H9 (cell line): ENCODE results near the gene RNF5. TPM values are rescaled to one million over a fixed set of nuclear protein-coding genes. Genes with fewer than 3 reads are reported as not detected.

Experiments used
- DNase-seq: peaks from one replicate; pipeline ENCODE4 v3.0.0-alpha.2; 2017
- H2AFZ ChIP-seq: one replicate; pipeline ENCODE4 v1.6.1; 2013; ENCODE audit warnings: mild to moderate bottlenecking, low read length, control low read depth, moderate library complexity
- H2AK5ac ChIP-seq: 2 replicates; pipeline ENCODE4 v1.6.1; 2013; ENCODE audit warnings: low read length, control low read depth, mixed read lengths; ENCODE audit not compliant: insufficient read length
- H2BK120ac ChIP-seq: one replicate; pipeline ENCODE4 v1.6.1; 2013; ENCODE audit warnings: low read depth, mild to moderate bottlenecking, low read length, control low read depth, inconsistent platforms; ENCODE audit not compliant: poor library complexity, severe bottlenecking
- H2BK12ac ChIP-seq: 2 replicates; pipeline ENCODE4 v1.6.1; 2013; ENCODE audit warnings: low read length, control low read depth, mixed read lengths, low read depth; ENCODE audit not compliant: insufficient read length
- H2BK15ac ChIP-seq: 2 replicates; pipeline ENCODE4 v1.6.1; 2013; ENCODE audit warnings: low read depth, low read length, control low read depth
- H2BK20ac ChIP-seq: one replicate; pipeline ENCODE4 v1.6.1; 2013; ENCODE audit warnings: low read depth, mild to moderate bottlenecking, low read length, control low read depth, inconsistent platforms; ENCODE audit not compliant: poor library complexity, severe bottlenecking
- H2BK5ac ChIP-seq: 2 replicates; pipeline ENCODE4 v1.6.1; 2013; ENCODE audit warnings: low read length, control low read depth, mixed read lengths; ENCODE audit not compliant: insufficient read length
- H3K14ac ChIP-seq: 2 replicates; pipeline ENCODE4 v1.6.1; 2013; ENCODE audit warnings: low read length, control low read depth; ENCODE audit not compliant: insufficient read depth
- H3K18ac ChIP-seq: 2 replicates; pipeline ENCODE4 v1.6.1; 2013; ENCODE audit warnings: low read depth, mild to moderate bottlenecking, mixed read lengths, low read length, control low read depth; ENCODE audit not compliant: insufficient read length
- H3K23ac ChIP-seq: 2 replicates; pipeline ENCODE4 v1.6.1; 2013; ENCODE audit warnings: low read length, control low read depth, mixed read lengths, low read depth; ENCODE audit not compliant: insufficient read length
- H3K23me2 ChIP-seq: 2 replicates; pipeline ENCODE4 v1.6.1; 2013; ENCODE audit warnings: low read depth, mild to moderate bottlenecking, mixed read lengths, low read length, control low read depth; ENCODE audit not compliant: insufficient read length, poor library complexity, severe bottlenecking
- H3K27ac ChIP-seq: 2 replicates; pipeline ENCODE4 v1.5.1; 2013; ENCODE audit warnings: low read length, control low read depth, mixed read lengths, low read depth; ENCODE audit not compliant: insufficient read length
- H3K27me3 ChIP-seq: 2 replicates; pipeline ENCODE4 v1.6.1; 2013; ENCODE audit warnings: low read length, control low read depth, inconsistent platforms; ENCODE audit not compliant: insufficient read depth
- H3K4ac ChIP-seq: 2 replicates; pipeline ENCODE4 v1.6.1; 2013; ENCODE audit warnings: low read depth, mild to moderate bottlenecking, control low read depth, inconsistent platforms, low read length, moderate library complexity
- H3K4me1 ChIP-seq: 2 replicates; pipeline ENCODE4 v1.6.1; 2013; ENCODE audit warnings: low read length, control low read depth, inconsistent platforms; ENCODE audit not compliant: insufficient read depth
- H3K4me2 ChIP-seq: 2 replicates; pipeline ENCODE4 v1.6.1; 2013; ENCODE audit warnings: low read length, control low read depth, mixed read lengths; ENCODE audit not compliant: insufficient read length, insufficient read depth
- H3K56ac ChIP-seq: 2 replicates; pipeline ENCODE4 v1.6.1; 2013; ENCODE audit warnings: low read depth, mild to moderate bottlenecking, mixed read lengths, low read length, control low read depth; ENCODE audit not compliant: insufficient read length
- H3K79me1 ChIP-seq: 2 replicates; pipeline ENCODE4 v1.6.1; 2013; ENCODE audit warnings: low read depth, mild to moderate bottlenecking, moderate library complexity, low read length, control low read depth, inconsistent platforms; ENCODE audit not compliant: insufficient read depth, poor library complexity, severe bottlenecking
- H3K79me2 ChIP-seq: 2 replicates; pipeline ENCODE4 v1.6.1; 2013; ENCODE audit warnings: low read length, control low read depth, inconsistent platforms; ENCODE audit not compliant: insufficient read depth
- H3K9ac ChIP-seq: 2 replicates; pipeline ENCODE4 v1.6.1; 2013; ENCODE audit warnings: low read length, control low read depth, mixed read lengths; ENCODE audit not compliant: insufficient read length; ENCODE audit errors: extremely low read depth
- H3K9me3 ChIP-seq: one replicate; pipeline ENCODE4 v1.6.1; 2013; ENCODE audit warnings: low read depth, low read length, inconsistent platforms; ENCODE audit not compliant: control insufficient read depth
- H3T11ph ChIP-seq: one replicate; pipeline ENCODE4 v1.6.1; 2013; ENCODE audit warnings: mild to moderate bottlenecking, low read length, control low read depth, inconsistent platforms
- H4K20me1 ChIP-seq: one replicate; pipeline ENCODE4 v1.6.1; 2013; ENCODE audit not compliant: control insufficient read depth, insufficient read length, insufficient read depth
- H4K5ac ChIP-seq: 2 replicates; pipeline ENCODE4 v1.6.1; 2013; ENCODE audit warnings: low read depth, mild to moderate bottlenecking, mixed read lengths, low read length, control low read depth; ENCODE audit not compliant: insufficient read length
- H4K8ac ChIP-seq: replicated peaks from 2 replicates; pipeline ENCODE4 v1.6.1; 2013; ENCODE audit warnings: low read length, control low read depth, mixed read lengths, low read depth; ENCODE audit not compliant: insufficient read length
- H4K91ac ChIP-seq: 2 replicates; pipeline ENCODE4 v1.6.1; 2013; ENCODE audit warnings: low read depth, mild to moderate bottlenecking, moderate library complexity, mixed read lengths, low read length, control low read depth; ENCODE audit not compliant: insufficient read length
- H3K27ac Mint-ChIP-seq, 3 experiments: 2 replicates in 2 of 3; 3 replicates in 1 of 3; pipeline ENCODE4 v1.8.0; 2020 to 2021; ENCODE audit warnings: mixed read lengths in 3 of 3, mild to moderate bottlenecking in 1 of 3, moderate library complexity in 1 of 3
- H3K27me3 Mint-ChIP-seq: 2 replicates; pipeline ENCODE4 v1.8.0; 2021; ENCODE audit warnings: low read depth, mild to moderate bottlenecking, moderate library complexity, mixed read lengths
- H3K36me3 Mint-ChIP-seq, 3 experiments: 2 replicates in 2 of 3; 3 replicates in 1 of 3; pipeline ENCODE4 v1.8.0; 2020 to 2021; ENCODE audit warnings: low read depth in 3 of 3, mixed read lengths in 3 of 3; ENCODE audit not compliant: insufficient read depth in 1 of 3
- H3K4me1 Mint-ChIP-seq, 2 experiments: 2 replicates each; pipeline ENCODE4 v1.8.0; 2020; ENCODE audit warnings: mixed read lengths in 2 of 2
- H3K4me3 Mint-ChIP-seq, 2 experiments: 2 replicates in 1 of 2; 3 replicates in 1 of 2; pipeline ENCODE4 v1.8.0; 2020 to 2021; ENCODE audit warnings: mild to moderate bottlenecking in 2 of 2, mixed read lengths in 2 of 2, moderate library complexity in 1 of 2
- H3K9me3 Mint-ChIP-seq, 2 experiments: 2 replicates in 1 of 2; 3 replicates in 1 of 2; pipeline ENCODE4 v1.8.0; 2020; ENCODE audit warnings: mild to moderate bottlenecking in 2 of 2, mixed read lengths in 2 of 2, moderate library complexity in 1 of 2
- WGBS: extraction: QIAGEN DNeasy Blood & Tissue Kit; methylation state at CpG from one replicate; pipeline ENCODE4 v1.1.7; 2013; ENCODE audit warnings: missing lambda C conversion rate, low lambda C conversion rate, mixed read lengths; ENCODE audit not compliant: insufficient read length; ENCODE audit errors: extremely low coverage; 5-methylcytosine and 5-hydroxymethylcytosine counted together
- total RNA-seq: library from RNA; stranded (reverse); gene quantifications from 2 replicates; pipeline ENCODE4 v1.2.1, GENCODE V29; 2021
- TF ChIP-seq, protein P1 (sequence below): fragments of 200-600 bp; sonication (generic); conservative IDR thresholded peaks from 3 replicates; pipeline ENCODE4 v1.8.0; 2021; ENCODE audit warnings: antibody characterized with exemption, mild to moderate bottlenecking

The RNF5 gene
- total RNA-seq, 1 experiment from 2014 or later = 116 TPM

DNA sequence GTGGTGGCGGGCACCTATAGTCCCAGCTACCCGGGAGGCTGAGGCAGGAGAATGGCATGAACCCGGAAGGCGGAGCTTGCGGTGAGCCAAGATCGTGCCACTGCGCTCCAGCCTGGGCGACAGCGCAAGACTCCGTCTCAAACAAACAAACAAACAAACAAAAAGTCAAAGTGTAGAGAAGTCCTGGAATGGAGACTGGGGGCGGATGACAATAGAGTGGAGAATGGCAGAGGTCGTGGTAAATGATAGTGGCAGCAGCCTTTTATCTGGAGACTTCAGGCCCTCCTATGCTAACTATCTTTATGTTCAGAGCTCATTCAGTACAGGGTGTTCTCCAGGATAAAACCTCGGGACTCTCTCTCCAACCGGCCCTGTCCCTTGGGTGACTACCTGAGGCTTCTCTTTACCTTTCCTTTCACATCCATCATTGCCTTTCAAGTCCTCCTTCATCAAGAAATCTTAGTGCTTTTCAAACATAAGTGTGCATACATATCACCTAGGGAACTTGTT lies 46.7 kb upstream of the RNF5 start:
- no peak for DNase-seq
- Mint-ChIP-seq H3K36me3 (peaks cover 0 to 5% (median 0%) of the 10 kb centered on the region in 3 experiments; a peak in 4 of 7 replicates), H3K4me1 (peaks cover 22 to 35% of the 10 kb centered on the region in 2 experiments), H3K27me3 (peaks cover 7% of the 10 kb centered on the region), H3K27ac (no peak overlapping the region), H3K9me3 (no peaks in the 10 kb centered on the region), H3K4me3 (no peak overlapping the region; a peak in 2 of 5 replicates)
- H3K4me1 ChIP-seq = no peaks in the 10 kb centered on the region
- WGBS = no CpG with 5 or more reads among the region's 14 CpGs
- H2AK5ac ChIP-seq = no peak overlapping the region
- no peak overlapping the region for H3K18ac ChIP-seq
- H3K4me2 ChIP-seq = no peak overlapping the region
- TF ChIP-seq, protein P1, sequence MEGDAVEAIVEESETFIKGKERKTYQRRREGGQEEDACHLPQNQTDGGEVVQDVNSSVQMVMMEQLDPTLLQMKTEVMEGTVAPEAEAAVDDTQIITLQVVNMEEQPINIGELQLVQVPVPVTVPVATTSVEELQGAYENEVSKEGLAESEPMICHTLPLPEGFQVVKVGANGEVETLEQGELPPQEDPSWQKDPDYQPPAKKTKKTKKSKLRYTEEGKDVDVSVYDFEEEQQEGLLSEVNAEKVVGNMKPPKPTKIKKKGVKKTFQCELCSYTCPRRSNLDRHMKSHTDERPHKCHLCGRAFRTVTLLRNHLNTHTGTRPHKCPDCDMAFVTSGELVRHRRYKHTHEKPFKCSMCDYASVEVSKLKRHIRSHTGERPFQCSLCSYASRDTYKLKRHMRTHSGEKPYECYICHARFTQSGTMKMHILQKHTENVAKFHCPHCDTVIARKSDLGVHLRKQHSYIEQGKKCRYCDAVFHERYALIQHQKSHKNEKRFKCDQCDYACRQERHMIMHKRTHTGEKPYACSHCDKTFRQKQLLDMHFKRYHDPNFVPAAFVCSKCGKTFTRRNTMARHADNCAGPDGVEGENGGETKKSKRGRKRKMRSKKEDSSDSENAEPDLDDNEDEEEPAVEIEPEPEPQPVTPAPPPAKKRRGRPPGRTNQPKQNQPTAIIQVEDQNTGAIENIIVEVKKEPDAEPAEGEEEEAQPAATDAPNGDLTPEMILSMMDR = no peak
- H3K79me1 ChIP-seq = no peaks in the 10 kb centered on the region
- H4K20me1 ChIP-seq = no peaks in the 10 kb centered on the region
- no peak overlapping the region for H3K27ac ChIP-seq
- H2BK15ac ChIP-seq = no peak overlapping the region
- no peak overlapping the region for H4K91ac ChIP-seq
- no peak overlapping the region for H2BK5ac ChIP-seq
- H3K27me3 ChIP-seq = no peaks in the 10 kb centered on the region
- H3K56ac ChIP-seq = no peak overlapping the region
- no peaks in the 10 kb centered on the region for H3K79me2 ChIP-seq
- no peak overlapping the region for H2BK12ac ChIP-seq
- H2AFZ ChIP-seq = no peak overlapping the region
- H2BK120ac ChIP-seq = no peak overlapping the region
- no peak overlapping the region for H3T11ph ChIP-seq
- no peak overlapping the region for H2BK20ac ChIP-seq
- H4K5ac ChIP-seq = no peak overlapping the region
- H3K4ac ChIP-seq = no peak overlapping the region
- H4K8ac ChIP-seq = no peak overlapping the region
- H3K23ac ChIP-seq = no peak overlapping the region
- H3K14ac ChIP-seq = no peak overlapping the region
- no peak overlapping the region for H3K9ac ChIP-seq
- no peaks in the 10 kb centered on the region for H3K9me3 ChIP-seq
- peaks cover 3% of the 10 kb centered on the region for H3K23me2 ChIP-seq
